Erythroblast (primary cell): ENCODE data around the gene THSD1.
"Not testable (repeated sequence)": the region's sequence is repeated elsewhere in the genome, so short reads cannot be mapped to it uniquely, and the experiment has no call there.

ENCODE experiments used
- GATA1 ChIP-seq: IDR thresholded peaks from 2 replicates; pipeline ENCODE4 v1.6.1; 2011; ENCODE audit warnings: low read depth, mild to moderate bottlenecking, control low read depth, low read length, moderate library complexity
- POLR2A ChIP-seq: IDR thresholded peaks from 2 replicates; pipeline ENCODE4 v1.6.1; 2011; ENCODE audit warnings: mild to moderate bottlenecking, low read length

GRCh38 chr13:52408071-52408658, 2.2 kb upstream of the THSD1 start:
- not testable (repeated sequence) for TF ChIP-seq POLR2A, GATA1
